Left lung (tissue), 10 donors: ENCODE results near the gene ECI2. TPM values are rescaled to one million over a fixed set of nuclear protein-coding genes. Genes with fewer than 3 reads are reported as not detected.
A peak's percentile ranks its signal among the peaks of the same experiment; 100 is the strongest.

Experiments
- ATAC-seq: fragments of 200-7000 bp; cut with Tn5 transposase; one replicate; pipeline ENCODE4 v1.9.1; 2020; ENCODE audit warnings: moderate library complexity
- DNase-seq, 4 donors: peaks; one replicate each; pipeline ENCODE4 v3.0.0-alpha.2; 2013 to 2020
- H3K27ac ChIP-seq, 2 donors: fragments of 200-600 bp; sonication (generic) in 1 of 2; one replicate each; pipeline versions ENCODE4 v1.5.0 to v1.8.0; 2020 to 2021
- H3K27me3 ChIP-seq, 2 donors: fragments of 200-600 bp; sonication (generic) in 1 of 2; one replicate each; pipeline versions ENCODE4 v1.5.0 to v1.8.0; 2020 to 2021
- H3K36me3 ChIP-seq, 2 donors: fragments of 200-600 bp; sonication (generic) in 1 of 2; one replicate each; pipeline versions ENCODE4 v1.5.0 to v1.8.0; 2020 to 2021
- H3K4me1 ChIP-seq, 2 donors: fragments of 200-600 bp; one replicate each; pipeline ENCODE4 v1.8.0; 2021
- H3K4me3 ChIP-seq, 2 donors: fragments of 200-600 bp; sonication (generic) in 1 of 2; one replicate each; pipeline versions ENCODE4 v1.5.0 to v1.8.0; 2020 to 2021; ENCODE audit warnings: mild to moderate bottlenecking in 1 of 2
- H3K9me3 ChIP-seq, 2 donors: fragments of 200-600 bp; sonication (generic) in 1 of 2; one replicate each; pipeline versions ENCODE4 v1.5.0 to v1.8.0; 2020 to 2021
- intact Hi-C, 2 donors: fragments of 100-400 bp; cut with DNase I; formaldehyde crosslinking; loops; one replicate each; pipeline versions ENCODE4 v1.11.2 to v1.14.2; 2022
- polyA plus RNA-seq, 6 donors: library from polyadenylated mRNA; unstranded; fragments of 120-200 nt; gene quantifications; one replicate each; pipeline ENCODE4 v1.2.1, GENCODE V29; 2013; ENCODE audit not compliant: insufficient read length in 6 of 6
- total RNA-seq, 2 donors: library from RNA; stranded (reverse); fragmentation: NEBNext Ultra II Directional; extraction: Animal tissue kit (Norgen Biotek cat#: 25700); gene quantifications; one replicate each; pipeline ENCODE4 v1.2.1, GENCODE V29; 2021
- TF ChIP-seq, protein P1 (sequence below), 2 donors: fragments of 200-600 bp; sonication (generic) in 1 of 2; IDR thresholded peaks; one replicate each; pipeline versions ENCODE4 v1.5.0 to v1.8.0; 2021; ENCODE audit warnings: antibody characterized with exemption in 2 of 2
- donor health status: DM: no; HTN: yes; CAD: no.
- donor health status: DM: no; HTN: no; CAD: no.

The ECI2 gene
- total and polyA plus RNA-seq, 8 donors = 34.4 to 86.5 (median 73.9) TPM

DNA sequence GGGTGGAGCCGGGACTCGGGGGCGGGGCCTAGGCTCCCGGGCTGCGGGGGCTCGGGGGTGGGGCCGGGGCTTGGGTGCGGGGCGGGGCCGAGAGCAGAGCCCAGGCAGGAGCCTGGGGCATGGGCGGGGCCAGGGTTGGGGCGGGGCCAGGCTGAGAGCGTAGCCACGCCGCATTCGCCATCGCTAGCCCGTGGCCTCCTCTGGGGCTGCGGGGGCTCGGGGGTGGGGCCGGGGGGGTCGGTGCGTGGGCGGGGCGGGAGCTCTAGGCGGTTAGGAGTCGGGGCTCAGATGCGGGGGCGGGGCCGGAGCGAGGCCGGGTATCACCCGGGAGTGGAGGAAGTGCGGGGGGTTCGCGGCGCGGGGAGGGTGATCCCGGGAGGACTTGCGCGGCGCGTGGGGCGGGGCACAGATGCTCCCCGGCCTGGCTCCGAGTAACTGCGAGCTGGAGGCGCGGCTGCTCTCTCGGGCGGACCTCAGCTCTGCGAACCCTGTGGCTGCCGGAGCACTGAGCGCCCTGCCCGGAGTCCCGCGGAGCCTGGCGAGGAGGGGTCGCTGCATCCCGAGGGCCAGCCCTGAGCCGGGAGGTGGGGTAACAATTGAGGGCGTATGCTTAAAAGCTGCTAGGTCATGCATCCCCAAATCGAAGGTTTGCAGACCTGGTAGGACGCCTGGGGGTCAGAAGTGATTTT is 434 bp upstream of the ECI2 start:
- ATAC-seq = peak; percentile 95
- intact Hi-C loops = no loop called here
- peak overlapping the region; percentile 71 to 85 for H3K27ac ChIP-seq

DNA sequence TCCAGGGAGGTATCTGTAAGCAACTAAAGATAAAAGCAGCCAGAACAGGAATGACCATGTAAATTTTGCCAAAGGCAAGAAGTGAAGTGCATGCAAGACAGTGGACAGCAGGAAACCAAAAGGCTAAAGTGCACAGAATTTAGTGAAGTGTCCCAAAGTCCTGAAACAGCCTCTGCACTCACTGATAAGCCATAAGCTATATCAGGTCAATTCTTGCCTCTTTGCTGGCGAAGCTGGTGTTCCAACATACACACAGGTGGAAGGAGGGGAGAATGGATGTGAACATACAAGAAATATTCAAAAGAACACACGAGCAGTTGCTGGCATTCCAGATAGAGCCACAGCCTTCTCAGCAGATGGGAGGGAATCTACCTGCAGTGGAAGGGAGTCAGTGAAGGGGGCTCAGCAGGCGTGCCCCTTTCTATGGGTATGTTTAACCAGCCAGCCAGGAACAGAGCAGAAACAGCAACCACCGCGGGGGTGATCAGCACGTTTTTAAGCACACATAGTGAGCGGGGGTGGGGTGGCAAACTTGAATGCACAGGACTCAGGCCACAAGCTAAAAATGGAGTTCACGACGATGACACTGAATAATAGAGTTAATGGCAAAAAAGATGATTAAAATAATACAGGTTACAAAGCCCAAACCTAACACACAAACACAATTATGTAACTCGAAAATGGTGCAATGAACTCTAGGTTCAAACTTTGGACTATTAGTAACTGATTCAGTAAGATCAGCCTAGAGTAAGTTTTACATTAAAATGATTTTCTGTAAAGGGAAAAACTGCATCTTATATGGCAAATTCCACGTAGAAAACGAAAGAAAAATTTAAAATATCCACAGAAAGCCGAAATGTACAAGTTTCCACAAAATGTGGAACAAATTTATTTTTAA is 1.2 kb downstream of the ECI2 start:
- H3K27ac ChIP-seq = peak overlapping the region; percentile 85 to 89
- no peaks in the 10 kb centered on the region for H3K9me3 ChIP-seq
- peak in 1 of 4 donors; percentile 44 for DNase-seq
- peak overlapping the region; percentile 66 to 73 for H3K4me3 ChIP-seq
- peaks cover 0 to 14% of the 10 kb centered on the region in 2 donors for H3K36me3 ChIP-seq
- no peaks in the 10 kb centered on the region for H3K27me3 ChIP-seq
- ATAC-seq = no peak
- TF ChIP-seq, protein P1, sequence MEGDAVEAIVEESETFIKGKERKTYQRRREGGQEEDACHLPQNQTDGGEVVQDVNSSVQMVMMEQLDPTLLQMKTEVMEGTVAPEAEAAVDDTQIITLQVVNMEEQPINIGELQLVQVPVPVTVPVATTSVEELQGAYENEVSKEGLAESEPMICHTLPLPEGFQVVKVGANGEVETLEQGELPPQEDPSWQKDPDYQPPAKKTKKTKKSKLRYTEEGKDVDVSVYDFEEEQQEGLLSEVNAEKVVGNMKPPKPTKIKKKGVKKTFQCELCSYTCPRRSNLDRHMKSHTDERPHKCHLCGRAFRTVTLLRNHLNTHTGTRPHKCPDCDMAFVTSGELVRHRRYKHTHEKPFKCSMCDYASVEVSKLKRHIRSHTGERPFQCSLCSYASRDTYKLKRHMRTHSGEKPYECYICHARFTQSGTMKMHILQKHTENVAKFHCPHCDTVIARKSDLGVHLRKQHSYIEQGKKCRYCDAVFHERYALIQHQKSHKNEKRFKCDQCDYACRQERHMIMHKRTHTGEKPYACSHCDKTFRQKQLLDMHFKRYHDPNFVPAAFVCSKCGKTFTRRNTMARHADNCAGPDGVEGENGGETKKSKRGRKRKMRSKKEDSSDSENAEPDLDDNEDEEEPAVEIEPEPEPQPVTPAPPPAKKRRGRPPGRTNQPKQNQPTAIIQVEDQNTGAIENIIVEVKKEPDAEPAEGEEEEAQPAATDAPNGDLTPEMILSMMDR (IDR thresholded peaks at IDR 0.05) = no peak
- intact Hi-C loops = no loop called here
- peaks cover 10 to 24% of the 10 kb centered on the region in 2 donors for H3K4me1 ChIP-seq

More for the DNA sequence above, 434 bp upstream of the ECI2 start:
- peak overlapping the region; percentile 65 to 66 for H3K4me3 ChIP-seq
- peaks cover 10 to 24% of the 10 kb centered on the region in 2 donors for H3K4me1 ChIP-seq
- peak; percentile 91 to 99 (median 98) for DNase-seq
- TF ChIP-seq, protein P1 (IDR thresholded peaks at IDR 0.05) = no peak
- no peaks in the 10 kb centered on the region for H3K9me3 ChIP-seq
- H3K27me3 ChIP-seq = no peaks in the 10 kb centered on the region
- H3K36me3 ChIP-seq = no peaks in the 10 kb centered on the region

DNA sequence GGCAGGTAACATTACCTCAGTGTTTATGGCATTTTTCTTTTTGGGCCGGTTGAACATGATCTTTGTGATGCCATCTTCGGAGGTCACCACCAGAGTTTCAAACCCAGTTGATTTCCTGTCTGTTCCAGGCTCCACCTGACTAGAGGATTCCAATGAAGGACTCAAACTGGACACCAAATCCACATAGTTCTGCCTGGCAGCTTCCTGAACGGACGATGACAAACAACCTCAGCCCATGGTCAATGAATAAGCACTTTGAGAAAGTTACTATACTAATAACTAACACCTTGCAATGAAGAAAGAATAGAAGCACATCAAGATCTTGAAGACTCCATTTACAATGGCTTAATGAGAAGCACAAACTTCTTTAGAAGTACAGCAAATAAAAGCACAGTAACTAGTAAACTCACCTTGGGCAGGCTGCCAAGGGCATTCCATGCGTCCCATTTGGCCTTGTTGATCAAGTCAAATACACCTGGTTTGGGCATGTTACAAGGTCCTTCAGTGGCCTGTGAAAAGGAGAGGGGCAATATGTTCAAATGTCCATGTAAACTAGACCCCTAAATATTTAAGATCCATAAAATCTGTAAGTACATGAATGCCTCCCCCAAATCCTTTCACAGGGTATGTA is 4.9 kb downstream of the ECI2 start:
- Histone ChIP-seq H3K4me1 (peaks cover 10 to 17% of the 10 kb centered on the region in 2 donors), H3K4me3 (no peak overlapping the region), H3K9me3 (no peaks in the 10 kb centered on the region), H3K36me3 (peaks cover 0 to 48% of the 10 kb centered on the region in 2 donors), H3K27me3 (no peaks in the 10 kb centered on the region), H3K27ac (no peak overlapping the region)
- intact Hi-C loops = no loop called here
- TF ChIP-seq, protein P1 (IDR thresholded peaks at IDR 0.05) = no peak
- DNase-seq (peak in 2 of 4 donors; percentile 40 to 46), ATAC-seq (no peak)

DNA sequence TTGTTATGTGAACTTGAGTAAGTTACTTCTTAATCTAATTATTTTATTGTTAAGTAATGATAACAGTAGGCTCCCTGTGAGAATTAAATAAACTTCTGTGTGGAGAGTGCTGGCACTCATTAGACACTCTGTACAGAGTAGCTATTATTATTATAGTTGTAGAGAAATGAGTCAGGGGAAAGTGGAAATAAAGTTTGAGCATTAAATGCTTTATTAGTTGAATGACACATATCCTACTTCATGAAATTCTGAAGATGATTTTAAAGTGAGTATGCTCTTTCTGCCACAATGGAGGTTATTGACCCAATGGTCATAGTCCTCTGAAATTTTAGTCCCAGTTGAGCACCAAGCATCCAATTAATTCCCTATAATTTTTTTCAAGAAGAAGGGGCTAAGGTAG is 5.9 kb downstream of the ECI2 start:
- ATAC-seq (no peak), DNase-seq (no peak)
- Histone ChIP-seq H3K4me1 (peaks cover 10 to 14% of the 10 kb centered on the region in 2 donors), H3K27ac (no peak overlapping the region), H3K27me3 (no peaks in the 10 kb centered on the region), H3K9me3 (no peaks in the 10 kb centered on the region), H3K36me3 (peaks cover 0 to 58% of the 10 kb centered on the region in 2 donors), H3K4me3 (no peak overlapping the region)
- TF ChIP-seq, protein P1 (IDR thresholded peaks at IDR 0.05) = no peak
- intact Hi-C loops = no loop called here
